ENCODE measurements around the gene CDC34. TPM values are rescaled to one million over a fixed set of nuclear protein-coding genes. Genes with fewer than 3 reads are reported as not detected.

Gene CDC34
- total RNA-seq = 10 to 100 TPM; 36.7 to 41.5 TPM

- ChIA-PET POLR2A (interaction anchor here (0.5 to 1.7 kb wide), 4 partner anchors 21 to 490 kb away, joined by 3 to 7 read pairs (median 4); no protein-coding TSS in a partner anchor), CTCF (interaction anchor here (0.8 to 2.6 kb wide), 8 partner anchors 10 to 80 kb away, joined by 3 to 20 read pairs (median 4); no protein-coding TSS in a partner anchor)
- Mint-ChIP-seq H3K36me3 (ENCODE audit: low read depth) (no peaks in the 10 kb centered on the region), H3K4me1 (peaks cover 24% of the 10 kb centered on the region), H3K27ac (peak within 1 kb of the TSS; percentile 84), H3K9me3 (ENCODE audit: low read depth) (no peaks in the 10 kb centered on the region), H3K27me3 (no peaks in the 10 kb centered on the region), H3K4me3 (peak within 1 kb of the TSS; percentile 78)
- peak; percentile 9 for ATAC-seq
- intact Hi-C loops (cut with DNase I, micrococcal nuclease) = loop anchor here (1.0 to 2.0 kb wide), 7 partner anchors 25 to 265 kb away; partner anchors contain the start of genes BSG (in 2 of the 2), TPGS1 (in 2 of the 2), POLRMT (in 1 of the 2) and PTBP1 (in 1 of the 2)
- peak; percentile 37 for DNase-seq
Observed at GRCh38 chr19:531753-532560, at the start of gene CDC34. TSS of gene CDC34 (plus strand) at chr19:531760. CDS start at chr19:531932, 172 bp downstream.

- POLR2A ChIA-PET = no interaction called here
- ATAC-seq = no peak
Observed at GRCh38 chr19:482186-483041, 49.1 kb upstream of the CDC34 start.

GRCh38 chr19:483332-484072, 48.1 kb upstream of the CDC34 start:
- no peak for ATAC-seq

More at GRCh38 chr19:482186-483041, 49.1 kb upstream of the CDC34 start:
- H3K4me1 Mint-ChIP-seq = peaks cover 11% of the 10 kb centered on the region
- peaks cover 16% of the 10 kb centered on the region for H3K27me3 Mint-ChIP-seq
- DNase-seq = no peak
- H3K27ac Mint-ChIP-seq = no peak overlapping the region
- no peak overlapping the region for H3K4me3 Mint-ChIP-seq
- CTCF ChIA-PET = no interaction called here
- peaks cover 17% of the 10 kb centered on the region for H3K36me3 Mint-ChIP-seq (ENCODE audit: low read depth)
- intact Hi-C loops (cut with DNase I, micrococcal nuclease) = loop anchor here in 1 of 2 experiments (10.0 kb wide), 1 partner anchor 98 kb away; no protein-coding TSS in a partner anchor
- H3K9me3 Mint-ChIP-seq (ENCODE audit: low read depth) = peaks cover 18% of the 10 kb centered on the region

GRCh38 chr19:484494-484893, 47.1 kb upstream of the CDC34 start:
- intact Hi-C loops (cut with DNase I, micrococcal nuclease) = loop anchor here in 1 of 2 experiments (10.0 kb wide), 1 partner anchor 100 kb away; no protein-coding TSS in a partner anchor
- ATAC-seq (no peak), DNase-seq (no peak)
- ChIA-PET CTCF (no interaction called here), POLR2A (no interaction called here)
- Mint-ChIP-seq H3K9me3 (ENCODE audit: low read depth) (peaks cover 18% of the 10 kb centered on the region), H3K36me3 (ENCODE audit: low read depth) (peaks cover 17% of the 10 kb centered on the region), H3K27ac (no peak overlapping the region), H3K4me1 (peaks cover 11% of the 10 kb centered on the region), H3K27me3 (peaks cover 16% of the 10 kb centered on the region), H3K4me3 (no peak overlapping the region)

More at GRCh38 chr19:483332-484072, 48.1 kb upstream of the CDC34 start:
- H3K27ac Mint-ChIP-seq = no peak overlapping the region
- H3K36me3 Mint-ChIP-seq (ENCODE audit: low read depth) = peaks cover 17% of the 10 kb centered on the region
- POLR2A ChIA-PET = no interaction called here
- CTCF ChIA-PET = no interaction called here
- peaks cover 11% of the 10 kb centered on the region for H3K4me1 Mint-ChIP-seq
- no peak overlapping the region for H3K4me3 Mint-ChIP-seq
- H3K27me3 Mint-ChIP-seq = peaks cover 16% of the 10 kb centered on the region
- no peak for DNase-seq
- H3K9me3 Mint-ChIP-seq (ENCODE audit: low read depth) = peaks cover 18% of the 10 kb centered on the region
- intact Hi-C loops (cut with DNase I, micrococcal nuclease) = loop anchor here in 1 of 2 experiments (10.0 kb wide), 1 partner anchor 99 kb away; no protein-coding TSS in a partner anchor

GRCh38 chr19:485077-485476, 46.5 kb upstream of the CDC34 start:
- intact Hi-C loops (cut with DNase I, micrococcal nuclease) = loop anchor here (5.0 to 10.0 kb wide), 2 partner anchors 100 to 103 kb away; no protein-coding TSS in a partner anchor
- Mint-ChIP-seq H3K27me3 (peaks cover 16% of the 10 kb centered on the region), H3K36me3 (ENCODE audit: low read depth) (peaks cover 13% of the 10 kb centered on the region), H3K9me3 (ENCODE audit: low read depth) (peaks cover 15% of the 10 kb centered on the region), H3K4me1 (peaks cover 8% of the 10 kb centered on the region), H3K4me3 (no peak overlapping the region), H3K27ac (no peak overlapping the region)
- POLR2A ChIA-PET = no interaction called here
- ATAC-seq (no peak), DNase-seq (no peak)
- CTCF ChIA-PET = interaction anchor here (1.0 kb wide), 1 partner anchor 25 kb away, joined by 4 read pairs; no protein-coding TSS in a partner anchor

GRCh38 chr19:485583-486236, 45.9 kb upstream of the CDC34 start:
- Mint-ChIP-seq H3K4me3 (no peak overlapping the region), H3K4me1 (peaks cover 2% of the 10 kb centered on the region), H3K27ac (no peak overlapping the region), H3K36me3 (ENCODE audit: low read depth) (peaks cover 7% of the 10 kb centered on the region), H3K27me3 (peaks cover 13% of the 10 kb centered on the region), H3K9me3 (ENCODE audit: low read depth) (peaks cover 8% of the 10 kb centered on the region)
- ChIA-PET POLR2A (no interaction called here), CTCF (interaction anchor here (0.6 to 1.0 kb wide), 3 partner anchors 25 to 736 kb away, joined by 3 to 4 read pairs (median 4); no protein-coding TSS in a partner anchor)
- no peak for DNase-seq
- ATAC-seq = no peak
- intact Hi-C loops (cut with DNase I, micrococcal nuclease) = loop anchor here (5.0 to 10.0 kb wide), 2 partner anchors 101 to 103 kb away; no protein-coding TSS in a partner anchor

GRCh38 chr19:488505-489417, 42.8 kb upstream of the CDC34 start:
- ChIA-PET CTCF (interaction anchor here (1.6 kb wide), 1 partner anchor 18 kb away, joined by 7 read pairs; no protein-coding TSS in a partner anchor), POLR2A (interaction anchor here (0.9 kb wide), 1 partner anchor 22 kb away, joined by 3 read pairs; no protein-coding TSS in a partner anchor)
- Mint-ChIP-seq H3K36me3 (ENCODE audit: low read depth) (no peaks in the 10 kb centered on the region), H3K27me3 (peaks cover 10% of the 10 kb centered on the region), H3K27ac (peak overlapping the region; percentile 75), H3K4me1 (peaks cover 2% of the 10 kb centered on the region), H3K9me3 (ENCODE audit: low read depth) (no peaks in the 10 kb centered on the region), H3K4me3 (peak overlapping the region; percentile 71)
- ATAC-seq = peak; percentile 91
- intact Hi-C loops (cut with DNase I, micrococcal nuclease) = loop anchor here (1.0 to 10.0 kb wide), 5 partner anchors 18 to 144 kb away; partner anchors contain the start of genes TPGS1 (in 2 of the 2) and MIER2 (in 1 of the 2)
- peak; percentile 93 for DNase-seq

- POLR2A ChIA-PET = interaction anchor here (0.9 kb wide), 1 partner anchor 21 kb away, joined by 3 read pairs; no protein-coding TSS in a partner anchor
- Mint-ChIP-seq H3K27ac (peak overlapping the region; percentile 47), H3K4me1 (peaks cover 2% of the 10 kb centered on the region), H3K4me3 (peak overlapping the region; percentile 71), H3K36me3 (ENCODE audit: low read depth) (no peaks in the 10 kb centered on the region), H3K9me3 (ENCODE audit: low read depth) (no peaks in the 10 kb centered on the region), H3K27me3 (peaks cover 8% of the 10 kb centered on the region)
- CTCF ChIA-PET = interaction anchor here (1.5 to 1.6 kb wide), 2 partner anchors 17 to 21 kb away, joined by 5 to 7 read pairs; no protein-coding TSS in a partner anchor
- intact Hi-C loops (cut with DNase I, micrococcal nuclease) = loop anchor here (1.0 to 10.0 kb wide), 5 partner anchors 17 to 145 kb away; partner anchors contain the start of genes TPGS1 (in 2 of the 2) and MIER2 (in 1 of the 2)
- DNase-seq (no peak), ATAC-seq (peak; percentile 20)
Observed at GRCh38 chr19:489418-490196, 42.0 kb upstream of the CDC34 start.
